Cardiac muscle cell (in vitro differentiated cells and primary cell): Measurements from ENCODE around the gene LINC00305. TPM values are rescaled to one million over a fixed set of nuclear protein-coding genes. Genes with fewer than 3 reads are reported as not detected.
A peak's percentile ranks its signal among the peaks of the same experiment; 100 is the strongest.

Source experiments
- DNase-seq, 2 donors: peaks; one replicate each; pipeline versions ENCODE4 v3.0.0 to v3.0.0-alpha.2; 2010 to 2017; ENCODE audit warnings: low read depth in 1 of 2, low spot score in 1 of 2
- H3K27ac ChIP-seq: fragments of 200-600 bp; sonication (generic); 2 replicates; pipeline ENCODE4 v1.5.1; 2016
- H3K27me3 ChIP-seq: fragments of 200-600 bp; sonication (generic); 2 replicates; pipeline ENCODE4 v1.6.0; 2016; ENCODE audit warnings: control low read depth
- H3K36me3 ChIP-seq: fragments of 200-600 bp; sonication (generic); 2 replicates; pipeline ENCODE4 v1.5.1; 2016; ENCODE audit warnings: control low read depth
- H3K4me1 ChIP-seq: fragments of 200-600 bp; sonication (generic); 2 replicates; pipeline ENCODE4 v1.8.1; 2017; ENCODE audit warnings: low read depth, mild to moderate bottlenecking, mixed run types
- H3K4me3 ChIP-seq: fragments of 200-600 bp; sonication (generic); 2 replicates; pipeline ENCODE4 v1.5.1; 2016; ENCODE audit warnings: mild to moderate bottlenecking
- H3K9me3 ChIP-seq: fragments of 200-600 bp; sonication (generic); 2 replicates; pipeline ENCODE4 v1.5.1; 2017; ENCODE audit warnings: low read depth, mild to moderate bottlenecking, control low read depth
- polyA plus RNA-seq: library from polyadenylated mRNA; unstranded; fragments of >200 nt; fragmentation: Nextera tagmentation; extraction: Ambion mirVana; gene quantifications from 2 replicates; pipeline ENCODE4 v1.2.1, GENCODE V29; 2016
- total RNA-seq: library from RNA; depleted of rRNA; stranded (reverse); fragments of >200 nt; gene quantifications from 2 replicates; pipeline ENCODE4 v1.2.3, GENCODE V29; 2016
- TF ChIP-seq, protein P1 (sequence below): IDR thresholded peaks from 2 replicates; pipeline ENCODE4 v1.5.1; 2012; ENCODE audit warnings: low read depth, mild to moderate bottlenecking, low read length

LINC00305 gene
- total and polyA plus RNA-seq, 2 experiments from 2014 or later: 2.3 TPM; not detected in 1

DNA sequence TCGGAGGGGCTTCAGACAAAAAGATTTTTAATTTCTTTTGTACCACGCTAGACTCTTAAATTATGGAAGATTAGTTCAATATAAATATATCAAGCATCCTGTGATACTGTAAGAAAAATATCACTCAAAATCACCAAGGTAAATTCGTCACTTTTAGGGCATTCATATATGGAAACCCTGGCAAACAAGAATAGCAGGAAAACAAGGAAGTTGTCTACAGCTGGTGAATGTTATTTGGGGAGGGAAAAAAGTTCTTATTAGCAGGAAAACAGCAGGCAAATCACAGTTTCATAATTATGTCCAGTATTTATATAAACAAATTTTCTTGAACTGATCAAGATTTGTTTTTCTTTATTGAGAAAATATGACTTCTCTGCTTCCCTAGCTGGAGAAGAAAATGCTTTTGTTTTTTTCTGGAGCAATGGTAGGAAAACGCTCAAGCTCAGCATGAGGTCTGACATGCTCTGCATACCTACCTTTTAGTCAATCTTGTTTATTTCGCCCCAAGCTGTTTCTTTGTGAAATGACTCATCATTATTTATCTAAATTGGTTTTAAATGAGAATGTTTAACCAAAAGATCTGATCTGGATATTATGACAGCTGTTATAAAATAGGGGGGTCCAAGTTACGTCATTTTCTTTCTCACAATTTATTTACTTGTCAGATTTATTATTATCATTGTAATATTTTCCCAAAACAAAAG lies 14.7 kb downstream of the LINC00305 start:
- H3K4me1 ChIP-seq: peaks cover 16% of the 10 kb centered on the region
- H3K9me3 ChIP-seq: no peaks in the 10 kb centered on the region
- no peaks in the 10 kb centered on the region for H3K27me3 ChIP-seq
- no peak overlapping the region for H3K4me3 ChIP-seq
- no peaks in the 10 kb centered on the region for H3K36me3 ChIP-seq
- DNase-seq: no peak
- H3K27ac ChIP-seq: no peak overlapping the region
- TF ChIP-seq, protein P1, sequence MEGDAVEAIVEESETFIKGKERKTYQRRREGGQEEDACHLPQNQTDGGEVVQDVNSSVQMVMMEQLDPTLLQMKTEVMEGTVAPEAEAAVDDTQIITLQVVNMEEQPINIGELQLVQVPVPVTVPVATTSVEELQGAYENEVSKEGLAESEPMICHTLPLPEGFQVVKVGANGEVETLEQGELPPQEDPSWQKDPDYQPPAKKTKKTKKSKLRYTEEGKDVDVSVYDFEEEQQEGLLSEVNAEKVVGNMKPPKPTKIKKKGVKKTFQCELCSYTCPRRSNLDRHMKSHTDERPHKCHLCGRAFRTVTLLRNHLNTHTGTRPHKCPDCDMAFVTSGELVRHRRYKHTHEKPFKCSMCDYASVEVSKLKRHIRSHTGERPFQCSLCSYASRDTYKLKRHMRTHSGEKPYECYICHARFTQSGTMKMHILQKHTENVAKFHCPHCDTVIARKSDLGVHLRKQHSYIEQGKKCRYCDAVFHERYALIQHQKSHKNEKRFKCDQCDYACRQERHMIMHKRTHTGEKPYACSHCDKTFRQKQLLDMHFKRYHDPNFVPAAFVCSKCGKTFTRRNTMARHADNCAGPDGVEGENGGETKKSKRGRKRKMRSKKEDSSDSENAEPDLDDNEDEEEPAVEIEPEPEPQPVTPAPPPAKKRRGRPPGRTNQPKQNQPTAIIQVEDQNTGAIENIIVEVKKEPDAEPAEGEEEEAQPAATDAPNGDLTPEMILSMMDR: no peak

DNA sequence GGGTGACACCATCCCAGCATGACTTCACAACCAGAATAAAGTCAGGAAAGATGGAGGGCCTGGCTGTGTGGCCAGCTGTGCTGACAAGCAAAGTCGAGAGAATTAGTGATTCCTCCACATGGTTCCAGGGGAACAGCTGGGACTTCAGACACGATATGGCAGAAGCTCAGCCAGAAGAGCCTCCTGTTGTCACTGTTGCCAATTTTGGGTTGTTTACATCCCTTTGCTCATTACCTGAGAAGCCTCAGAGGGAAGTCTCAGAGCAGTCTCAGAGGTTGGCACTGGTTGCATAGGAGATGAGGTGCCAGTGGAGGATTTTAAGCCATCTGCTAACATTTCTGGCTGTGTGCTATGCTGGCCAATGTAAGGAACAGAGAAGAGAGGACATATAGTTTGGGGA lies 16.0 kb downstream of the LINC00305 start:
- Histone ChIP-seq H3K27me3 (no peaks in the 10 kb centered on the region), H3K27ac (no peak overlapping the region), H3K9me3 (no peaks in the 10 kb centered on the region), H3K36me3 (no peaks in the 10 kb centered on the region), H3K4me3 (no peak overlapping the region), H3K4me1 (peaks cover 4% of the 10 kb centered on the region)
- DNase-seq: no peak
- TF ChIP-seq, protein P1: no peak

DNA sequence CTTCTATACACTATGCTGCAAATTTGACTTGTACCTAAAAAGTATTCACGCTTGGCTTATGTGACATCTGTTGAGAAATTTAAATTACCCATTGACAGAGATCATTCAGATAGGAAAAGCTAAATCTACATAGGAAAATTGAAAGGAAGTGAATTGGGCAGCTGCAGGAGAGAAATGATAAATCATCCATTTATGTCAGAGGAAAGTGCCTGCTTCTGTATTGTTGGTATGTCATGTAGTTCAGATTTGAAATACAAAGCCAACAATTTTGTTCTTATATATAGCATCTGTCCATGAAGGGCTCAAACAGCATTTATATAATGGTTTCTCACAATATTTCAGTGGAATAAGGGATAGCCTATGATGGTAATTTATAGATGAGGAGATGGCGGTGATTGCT lies 17.6 kb downstream of the LINC00305 start:
- no peaks in the 10 kb centered on the region for H3K4me1 ChIP-seq

DNA sequence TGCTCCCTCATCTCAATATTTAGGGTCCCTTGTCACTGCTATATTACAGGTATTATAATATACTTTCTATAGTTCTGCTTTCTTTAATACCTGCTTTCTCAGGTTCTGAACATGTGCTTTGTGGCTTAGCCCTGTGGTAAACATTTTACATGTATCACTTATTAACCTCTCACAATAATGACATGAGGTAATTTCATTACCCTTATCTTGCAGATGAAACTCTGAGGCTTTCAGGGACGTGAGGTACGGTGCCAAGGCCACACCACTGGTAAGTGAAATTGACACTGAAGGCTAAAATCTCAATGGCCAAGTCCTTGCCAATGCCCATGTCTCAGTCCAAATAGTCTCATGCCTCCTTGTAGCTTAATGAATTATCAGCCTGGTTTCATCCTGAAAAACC lies 21.7 kb downstream of the LINC00305 start:
- Histone ChIP-seq H3K27ac (no peak overlapping the region), H3K4me3 (no peak overlapping the region), H3K9me3 (no peaks in the 10 kb centered on the region), H3K4me1 (no peaks in the 10 kb centered on the region), H3K27me3 (no peaks in the 10 kb centered on the region), H3K36me3 (no peaks in the 10 kb centered on the region)
- no peak for DNase-seq
- TF ChIP-seq, protein P1: no peak

More for the DNA sequence above, 17.6 kb downstream of the LINC00305 start:
- Histone ChIP-seq H3K36me3 (no peaks in the 10 kb centered on the region), H3K4me3 (no peak overlapping the region), H3K27ac (no peak overlapping the region), H3K27me3 (no peaks in the 10 kb centered on the region), H3K9me3 (no peaks in the 10 kb centered on the region)
- DNase-seq: no peak
- TF ChIP-seq, protein P1: no peak

DNA sequence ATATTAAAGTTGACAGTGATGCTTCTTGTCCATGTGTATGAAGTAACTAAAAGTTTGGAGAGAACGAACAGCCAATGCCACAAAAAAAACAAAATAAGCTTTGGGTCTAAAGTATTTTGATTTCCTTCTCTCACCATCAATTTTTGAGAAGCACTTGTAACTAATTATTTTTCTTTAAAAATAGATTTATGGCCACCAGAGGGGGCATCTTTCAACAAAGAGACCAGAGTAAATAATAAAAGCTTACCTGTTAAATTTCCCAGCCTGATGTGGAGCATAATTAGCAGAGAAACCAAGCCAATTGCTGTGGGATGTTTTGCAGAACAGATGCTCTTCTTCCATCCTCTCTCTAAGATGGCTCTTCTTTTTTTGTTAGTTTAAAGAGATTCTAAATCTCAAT lies 29.0 kb downstream of the LINC00305 start:
- Histone ChIP-seq H3K36me3 (no peaks in the 10 kb centered on the region), H3K4me1 (peaks cover 6% of the 10 kb centered on the region), H3K27ac (no peak overlapping the region), H3K9me3 (no peaks in the 10 kb centered on the region), H3K4me3 (no peak overlapping the region), H3K27me3 (no peaks in the 10 kb centered on the region)
- peak in 1 of 2 donors; percentile 36 for DNase-seq
- TF ChIP-seq, protein P1: peak; percentile 5
